Effector CD4-positive, alpha-beta T cell (primary cell): ENCODE data around the gene ITPR3.
A peak's percentile ranks its signal among the peaks of the same experiment; 100 is the strongest.
"Not testable (repeated sequence)": the region's sequence is repeated elsewhere in the genome, so short reads cannot be mapped to it uniquely, and the experiment has no call there.

ENCODE experiments used
- DNase-seq: peaks from one replicate; pipeline ENCODE4 v3.0.0-alpha.2; 2020

Gene ITPR3

GRCh38 chr6:33616113-33616512 lies 5.0 kb upstream of the ITPR3 start:
- DNase-seq: no peak

- DNase-seq: no peak
Measured at GRCh38 chr6:33616913-33617312, 4.2 kb upstream of the ITPR3 start.

DNA sequence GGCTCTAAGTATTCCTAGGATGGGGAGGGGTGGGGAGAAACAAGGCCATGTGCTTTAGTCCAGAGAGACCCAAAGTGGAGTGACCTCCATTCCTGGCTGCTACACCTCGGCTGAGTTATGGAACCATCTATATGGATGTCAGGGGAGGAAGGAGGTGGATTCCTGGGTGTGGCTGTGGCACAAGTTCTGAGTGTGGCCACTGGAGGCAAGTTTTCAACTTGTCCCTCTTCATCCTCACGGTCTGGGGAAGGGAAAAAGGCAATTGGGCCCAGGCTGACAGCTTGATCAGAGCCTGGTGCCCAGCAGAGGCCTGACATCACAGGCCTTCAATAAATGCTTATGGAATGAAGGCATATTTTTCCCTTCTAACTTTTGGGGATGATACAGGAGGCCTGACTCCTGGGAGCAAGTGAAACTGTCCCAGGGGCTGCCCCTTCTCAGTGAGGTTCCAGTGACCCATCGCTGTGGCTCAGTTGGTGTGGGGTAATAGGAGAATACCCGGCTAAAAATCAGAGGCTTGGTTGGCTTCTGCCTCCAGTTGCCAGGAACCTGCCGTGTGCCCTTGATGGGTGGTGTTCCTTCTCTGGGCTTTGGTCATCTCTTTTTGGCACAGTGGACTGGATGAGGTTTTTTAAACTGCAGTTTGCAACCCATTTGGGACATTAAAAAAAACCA lies 1.8 kb upstream of the ITPR3 start:
- no peak for DNase-seq

DNA sequence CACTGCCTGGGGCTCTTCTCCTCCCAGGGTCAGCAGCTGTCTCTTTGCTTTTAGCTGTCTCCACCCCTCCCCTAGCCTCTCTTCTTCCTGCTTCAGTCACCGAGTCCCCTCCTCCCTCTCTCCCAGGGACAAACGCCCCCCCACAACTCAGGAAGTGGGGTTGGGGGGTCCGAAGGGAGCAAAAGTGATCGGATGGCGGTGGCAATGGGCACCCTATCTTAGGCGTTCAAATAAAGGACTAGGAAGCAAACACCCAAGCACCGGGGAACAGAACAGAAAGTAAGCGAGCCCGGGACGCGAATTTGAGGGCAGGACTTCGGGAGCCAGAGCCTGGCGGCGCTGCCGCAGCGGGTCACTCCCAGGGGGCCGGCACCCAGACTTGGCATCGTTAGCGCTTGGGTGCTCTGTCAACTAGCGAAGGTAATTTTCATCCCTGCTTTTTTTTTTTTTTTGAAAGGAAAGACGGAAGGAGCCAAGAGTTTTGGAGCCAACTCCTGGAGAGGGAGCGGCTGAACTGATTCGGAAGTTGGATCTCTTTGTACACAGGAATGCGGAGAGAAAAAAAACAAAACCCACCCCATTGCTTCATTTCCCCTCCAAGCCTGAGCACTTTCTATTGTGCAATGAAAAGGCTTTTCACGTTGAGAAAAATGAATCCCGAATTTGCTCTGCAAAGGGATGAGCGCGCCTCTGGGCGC lies 815 bp upstream of the ITPR3 start:
- no peak for DNase-seq

- peak; percentile 29 for DNase-seq
Measured at GRCh38 chr6:33621711-33622388, 728 bp downstream of the ITPR3 start.

DNA sequence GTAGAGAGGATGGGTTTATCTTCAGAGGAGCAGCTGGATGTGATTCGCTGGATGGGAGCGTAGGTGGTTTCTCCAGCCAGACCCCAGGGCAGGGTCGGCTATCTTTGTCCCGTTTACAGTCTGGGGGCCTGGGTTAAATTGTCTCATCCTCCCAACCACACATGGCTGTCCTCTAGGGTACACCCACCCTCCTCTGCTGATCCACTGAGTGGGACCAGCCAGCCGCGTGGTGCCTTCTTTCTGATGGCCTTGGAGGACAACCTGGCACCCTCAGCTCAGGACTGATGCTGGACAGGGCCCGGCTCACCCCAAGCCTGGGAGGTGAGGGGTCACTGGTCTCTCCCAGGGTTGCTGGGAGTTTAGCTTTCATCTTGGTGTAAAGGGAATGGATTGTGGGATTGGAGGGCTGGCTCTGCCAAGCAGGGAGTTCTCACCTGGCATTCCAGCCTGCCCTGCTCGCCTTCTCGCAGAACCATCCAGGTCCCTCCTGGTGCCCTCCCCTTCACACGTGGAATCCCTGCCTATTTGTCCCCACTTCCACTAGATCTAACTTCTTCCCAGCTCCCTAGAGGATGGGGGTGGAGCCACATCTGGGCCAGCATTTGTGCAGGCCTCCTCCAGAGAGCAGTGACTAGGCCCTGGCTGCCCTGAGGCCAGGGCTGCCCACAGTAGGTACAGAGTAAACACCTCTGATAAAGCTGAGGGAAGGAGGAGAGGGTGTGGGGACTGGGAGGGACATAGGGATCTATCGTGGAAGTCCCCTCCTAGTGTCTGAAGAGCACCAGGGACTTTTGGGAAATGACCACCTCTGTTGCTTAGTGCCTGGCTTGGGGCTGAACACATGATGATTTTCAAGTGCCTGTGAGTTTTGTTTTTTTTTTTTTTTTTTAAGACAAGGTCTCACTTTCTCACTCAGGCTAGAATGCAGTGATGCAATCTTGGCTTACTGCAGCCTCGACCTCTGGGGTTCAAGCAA lies 1.6 kb downstream of the ITPR3 start:
- no peak for DNase-seq

DNA sequence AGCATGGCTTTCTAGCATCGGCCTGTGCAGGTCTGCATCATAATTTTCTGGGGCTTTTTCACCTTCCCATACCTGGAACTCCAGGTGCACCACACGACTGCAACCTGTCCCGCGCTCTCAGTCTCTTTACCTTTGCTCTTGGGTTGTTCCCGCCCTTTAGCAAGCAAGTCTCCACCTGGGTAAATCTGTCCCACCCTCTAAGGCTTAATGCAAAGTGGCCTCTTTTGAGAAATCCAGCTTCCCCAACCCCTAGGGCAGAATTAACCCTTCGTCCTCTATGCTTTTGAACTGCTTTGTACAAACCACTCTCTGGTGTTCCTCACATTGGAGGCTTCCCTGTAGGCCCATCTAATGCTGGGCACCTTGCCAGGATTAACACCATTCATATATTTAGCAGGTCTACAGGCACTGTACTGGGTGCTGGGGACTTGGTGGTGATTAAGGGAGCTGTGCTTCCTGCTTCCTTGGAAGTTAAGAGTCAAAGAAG lies 2.8 kb downstream of the ITPR3 start:
- DNase-seq: no peak

GRCh38 chr6:33624856-33625255 lies 3.7 kb downstream of the ITPR3 start:
- no peak for DNase-seq

DNA sequence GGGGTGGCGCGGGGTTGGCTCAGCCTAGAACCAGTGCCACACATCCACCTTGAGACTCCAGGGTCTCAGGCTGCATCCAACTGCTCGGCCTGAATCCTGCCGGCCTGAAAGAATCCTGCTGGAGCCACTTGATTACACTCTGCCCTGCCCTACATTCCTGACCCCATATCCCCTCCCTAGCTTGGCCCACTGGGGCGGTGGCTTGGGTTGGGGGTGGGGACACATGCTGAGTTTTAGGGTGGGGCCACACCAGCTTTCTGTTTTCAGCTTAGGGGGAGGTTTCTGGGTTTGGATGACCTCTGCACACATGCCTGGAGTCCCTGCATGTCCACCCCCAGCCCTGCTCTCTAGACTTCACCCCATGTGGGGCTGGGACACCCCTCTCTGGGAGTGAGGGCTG lies 6.8 kb downstream of the ITPR3 start:
- DNase-seq: no peak

DNA sequence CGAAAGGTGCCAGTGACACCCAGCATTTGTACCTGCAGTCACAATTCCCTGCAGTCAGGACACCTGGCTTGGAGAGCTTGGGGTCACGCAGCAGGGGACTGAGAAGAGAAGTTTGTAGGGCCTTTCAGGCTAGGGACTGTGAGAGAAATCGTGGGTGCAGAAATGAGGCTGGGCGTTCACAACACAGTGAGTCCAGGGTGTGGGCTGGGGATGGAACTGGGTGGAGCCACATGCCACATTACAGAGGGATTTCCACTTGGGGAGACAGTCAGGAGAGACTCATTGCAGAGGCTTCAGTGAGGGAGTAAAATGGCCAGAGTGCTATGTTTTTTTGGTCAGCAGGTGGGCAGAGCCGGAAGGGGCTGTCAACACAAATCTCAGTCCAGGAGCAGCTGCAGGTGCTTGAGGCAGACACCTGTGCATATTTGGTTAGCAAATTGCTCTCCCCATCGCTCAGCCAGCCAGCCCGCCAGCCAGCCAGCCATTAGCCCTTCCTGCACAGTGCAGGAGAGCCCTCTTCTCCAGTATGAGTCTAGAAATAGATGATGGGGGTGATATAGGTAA lies 7.4 kb downstream of the ITPR3 start:
- no peak for DNase-seq

- no peak for DNase-seq
Measured at GRCh38 chr6:33630014-33630413, 8.9 kb downstream of the ITPR3 start.

GRCh38 chr6:33631521-33631920 lies 10.4 kb downstream of the ITPR3 start:
- not testable (repeated sequence) for DNase-seq

GRCh38 chr6:33631971-33632557 lies 10.9 kb downstream of the ITPR3 start:
- no peak for DNase-seq

GRCh38 chr6:33632558-33633039 lies 11.5 kb downstream of the ITPR3 start:
- peak; percentile 51 for DNase-seq

DNA sequence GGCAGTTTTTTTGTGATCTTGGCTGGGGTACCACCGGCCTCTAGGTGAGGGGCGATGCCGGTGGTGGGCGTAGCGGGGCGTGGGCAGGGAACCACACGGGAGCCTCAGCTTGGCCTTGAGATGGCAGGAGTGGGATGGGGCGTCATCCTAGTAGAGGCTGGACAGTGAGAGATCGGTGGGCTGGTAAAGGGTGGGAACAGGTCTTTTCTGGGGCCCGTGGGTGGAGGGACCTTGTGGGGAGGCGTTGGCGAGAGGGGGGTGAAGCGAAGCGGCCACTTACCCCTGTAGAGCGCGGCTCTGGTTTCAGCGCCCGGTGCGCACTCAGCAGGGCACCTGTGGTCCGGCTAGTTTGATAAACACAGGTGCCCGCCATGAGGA lies 12.0 kb downstream of the ITPR3 start:
- no peak for DNase-seq

DNA sequence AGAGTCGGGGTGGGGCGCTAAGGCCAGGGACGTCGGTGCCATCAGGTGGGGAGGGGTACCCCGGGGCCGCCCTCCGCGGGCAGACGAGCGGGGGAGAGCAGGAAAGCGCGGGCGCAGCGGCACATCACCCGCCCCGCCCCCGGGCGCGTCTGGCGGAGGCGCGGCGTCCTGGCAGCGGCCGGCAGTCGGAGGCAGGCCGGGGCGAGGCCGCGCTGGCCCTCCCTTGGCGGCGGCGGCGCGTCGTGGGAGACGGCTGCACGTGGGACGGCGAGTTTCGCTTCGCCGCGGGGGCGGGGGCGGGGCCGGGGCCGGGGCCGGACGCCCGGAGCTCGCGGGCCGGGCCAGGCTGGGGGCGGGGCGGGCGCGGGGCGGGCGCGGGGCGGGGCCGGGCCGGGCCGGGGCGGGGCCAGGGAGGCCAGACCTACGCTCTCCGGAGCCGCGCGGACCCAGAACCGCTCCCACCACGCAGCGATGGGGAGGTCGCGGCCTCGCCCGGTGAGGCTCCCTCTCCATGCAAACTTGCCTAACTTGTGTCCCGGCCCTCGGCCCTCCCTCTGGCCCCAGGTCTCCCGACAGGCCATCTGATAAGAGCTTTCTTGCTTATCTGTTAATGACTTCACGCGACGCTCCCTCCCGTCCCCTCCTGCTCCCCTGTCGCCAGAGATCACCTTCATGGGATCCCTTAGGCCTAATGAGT lies 12.5 kb downstream of the ITPR3 start:
- peak; percentile 51 for DNase-seq

DNA sequence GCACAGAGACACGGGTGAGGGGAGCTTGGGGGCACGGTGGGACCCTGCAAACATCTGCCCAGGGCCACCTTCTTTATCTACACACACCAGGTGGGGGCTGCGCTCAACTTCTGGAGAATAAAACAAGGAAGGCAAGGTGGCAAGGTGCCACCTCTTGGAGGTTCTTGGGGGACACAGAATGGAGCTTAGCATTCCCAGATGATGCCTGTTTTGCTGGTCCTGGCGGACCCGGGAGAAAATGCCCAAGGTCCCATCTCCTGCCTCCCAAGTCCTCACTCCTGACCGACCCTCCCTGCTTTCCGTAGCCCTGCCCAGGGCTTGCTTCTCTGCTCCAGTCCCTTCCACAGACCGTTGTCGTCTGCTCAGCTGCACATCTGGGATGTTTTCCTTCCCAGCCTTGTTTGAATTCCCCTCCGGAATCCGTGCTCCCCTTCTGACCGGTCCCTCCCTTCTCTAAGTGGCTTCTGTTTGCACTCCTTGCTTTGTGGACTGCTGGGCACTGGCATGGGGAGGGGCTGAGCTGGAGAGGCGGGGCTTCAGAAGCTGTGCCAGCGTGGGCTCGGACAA lies 13.1 kb downstream of the ITPR3 start:
- no peak for DNase-seq

DNA sequence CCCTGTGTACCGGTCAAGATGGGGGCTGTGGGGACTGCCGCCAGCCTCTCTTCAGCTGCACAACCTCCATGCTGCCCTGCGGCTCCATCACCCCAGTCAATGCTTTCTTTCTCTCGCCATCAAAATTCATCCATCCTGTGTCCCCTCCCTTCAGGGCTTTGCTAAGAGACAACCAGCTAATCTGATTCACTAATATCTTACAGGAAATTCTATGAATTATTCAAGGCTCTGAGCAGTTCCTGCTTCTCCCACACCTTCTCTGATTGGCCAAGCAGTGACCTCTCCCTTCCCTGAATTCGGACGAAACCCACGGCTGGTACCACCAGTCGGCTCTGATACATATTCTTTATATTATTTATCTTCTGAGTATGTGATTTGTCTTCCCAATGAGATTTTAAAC lies 13.8 kb downstream of the ITPR3 start:
- no peak for DNase-seq

DNA sequence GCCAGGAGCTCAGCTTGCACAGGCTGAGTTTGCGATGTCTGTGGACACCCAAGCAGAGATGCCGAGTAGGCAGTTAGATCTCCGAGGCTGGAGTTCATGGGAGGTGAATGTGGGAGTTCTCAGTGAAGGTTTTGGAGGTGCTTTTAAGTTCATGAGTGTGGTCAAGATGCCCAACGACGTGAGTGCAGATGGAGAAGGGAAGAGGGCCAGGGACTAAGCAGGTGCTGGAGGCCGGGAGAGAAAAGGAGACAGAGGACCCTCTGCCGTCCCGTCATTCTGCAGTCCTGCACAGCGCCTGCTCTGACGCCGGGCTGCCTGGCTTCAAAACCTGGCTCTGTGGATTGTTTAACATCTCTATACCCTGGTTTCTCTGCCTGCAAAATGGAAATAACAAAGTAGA lies 15.5 kb downstream of the ITPR3 start:
- DNase-seq: no peak

DNA sequence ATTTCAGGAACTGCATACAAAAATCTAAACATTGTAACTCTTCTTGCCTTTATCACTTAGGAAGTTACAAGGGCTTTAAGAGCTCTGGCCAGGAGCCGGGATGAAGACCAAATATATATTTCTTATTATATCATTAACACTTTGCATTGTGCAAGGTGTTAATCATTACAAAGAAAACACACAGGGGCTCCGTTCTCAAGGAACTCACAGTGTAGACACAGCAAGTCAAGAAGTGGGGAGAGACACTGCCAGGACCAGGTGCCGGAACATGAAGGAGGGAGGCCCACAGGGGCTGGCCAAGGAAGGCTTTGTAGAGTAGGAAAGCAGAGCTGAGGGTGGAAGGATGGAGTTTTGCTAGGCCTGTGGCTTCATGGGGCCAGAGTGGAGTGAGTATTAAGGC lies 17.4 kb downstream of the ITPR3 start:
- DNase-seq: no peak

DNA sequence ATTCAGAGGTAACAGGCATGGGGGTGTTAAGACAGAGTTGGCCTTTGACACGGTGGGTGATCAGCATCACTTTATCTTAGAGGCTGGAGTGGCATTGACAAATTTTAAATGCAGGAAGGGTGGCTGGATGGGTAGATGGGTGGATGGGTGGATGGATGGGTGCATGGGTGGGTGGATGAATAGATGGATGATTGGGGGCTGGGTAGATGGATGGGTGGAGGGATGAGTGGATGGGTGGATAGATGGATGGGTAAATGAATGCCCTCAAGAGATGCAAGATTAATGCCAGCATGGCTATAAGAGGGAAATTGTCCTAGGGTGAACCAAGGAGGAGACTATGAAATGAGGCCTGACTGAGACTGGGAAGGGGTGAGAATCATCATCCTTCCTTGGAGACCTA lies 18.4 kb downstream of the ITPR3 start:
- DNase-seq: no peak
